ENCODE measurements around the gene STARD13.

STARD13 gene

DNA sequence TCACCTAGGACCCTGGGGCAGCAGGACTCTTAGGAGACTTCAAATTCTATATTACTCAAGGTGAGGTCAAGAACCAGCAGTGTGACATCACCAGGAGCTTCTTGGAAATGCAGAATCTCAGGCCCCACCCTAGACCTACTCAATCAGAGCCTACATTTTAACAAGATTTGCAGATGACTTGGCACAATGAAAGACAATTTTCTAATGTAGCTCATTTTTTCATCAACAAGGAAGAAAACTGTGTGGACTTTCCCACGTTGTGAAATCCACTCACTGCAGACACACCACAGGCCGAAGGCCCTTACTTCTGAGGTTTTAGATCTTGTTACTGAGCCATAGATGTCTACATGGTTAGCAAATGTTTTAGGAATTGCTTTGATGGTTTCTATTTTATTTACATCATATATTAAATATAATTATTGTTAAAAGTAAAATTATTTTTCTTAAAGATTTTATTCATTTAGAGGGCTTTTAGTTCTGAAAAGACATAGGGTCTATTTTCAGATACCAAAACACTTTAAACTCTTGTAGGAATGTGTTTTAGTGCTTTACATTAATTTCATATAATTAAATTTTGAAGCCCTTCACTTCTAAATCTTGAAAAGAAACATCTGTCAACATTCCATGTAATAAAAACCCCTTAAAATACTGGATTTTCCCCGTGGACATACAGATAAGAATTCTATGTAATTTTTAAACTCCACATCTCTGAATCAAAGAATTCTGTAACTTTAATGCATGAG lies 18.5 kb upstream of the STARD13 start:
- DNase-seq = no peak

DNA sequence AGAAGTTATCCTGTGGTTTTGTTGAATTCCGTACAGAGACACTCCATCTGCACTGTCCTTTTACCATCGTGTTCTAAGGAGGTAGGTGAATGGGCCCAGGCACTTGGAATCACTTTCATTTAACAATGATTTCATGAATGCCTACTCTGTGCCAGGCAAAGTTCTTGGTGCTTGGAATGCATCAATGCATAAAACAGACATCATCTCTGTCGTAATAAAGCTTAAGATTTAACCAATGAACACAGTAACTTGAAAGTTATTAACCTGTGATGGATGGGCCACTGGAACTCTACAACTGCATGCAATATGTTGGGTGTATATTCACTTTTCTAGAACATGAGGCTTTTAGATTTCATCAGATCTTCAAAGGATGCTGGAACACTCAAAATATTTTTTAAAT lies 14.1 kb upstream of the STARD13 start:
- no peak for DNase-seq

DNA sequence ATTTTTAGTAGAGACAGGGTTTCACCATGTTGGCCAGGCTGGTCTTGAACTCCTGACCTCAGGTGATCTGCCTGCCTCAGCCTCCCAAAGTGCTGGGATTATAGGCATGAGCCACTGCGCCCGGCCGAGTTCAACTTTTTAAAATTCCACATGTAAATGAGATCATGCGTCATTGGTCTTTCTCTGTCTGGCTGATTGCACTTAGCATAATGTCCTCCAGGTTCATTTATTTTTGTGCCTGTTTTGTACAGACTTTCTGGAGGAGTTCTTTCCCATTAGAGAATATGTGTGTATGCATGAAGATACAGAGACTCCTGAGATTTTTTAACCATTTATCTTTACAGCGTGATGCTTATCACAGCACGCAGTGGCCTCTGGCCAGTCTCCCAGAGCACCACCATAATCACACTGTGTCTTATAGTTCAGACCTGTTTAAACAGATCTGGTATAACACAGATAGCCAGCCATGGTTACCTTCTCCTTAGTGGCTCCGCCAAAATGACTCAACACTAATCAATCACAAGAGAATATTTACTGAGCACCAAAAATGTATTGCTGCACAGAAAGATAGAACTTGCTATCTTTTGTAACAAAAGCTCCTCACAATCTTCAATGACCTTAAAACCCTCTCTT lies 11.4 kb upstream of the STARD13 start:
- no peak for DNase-seq

DNA sequence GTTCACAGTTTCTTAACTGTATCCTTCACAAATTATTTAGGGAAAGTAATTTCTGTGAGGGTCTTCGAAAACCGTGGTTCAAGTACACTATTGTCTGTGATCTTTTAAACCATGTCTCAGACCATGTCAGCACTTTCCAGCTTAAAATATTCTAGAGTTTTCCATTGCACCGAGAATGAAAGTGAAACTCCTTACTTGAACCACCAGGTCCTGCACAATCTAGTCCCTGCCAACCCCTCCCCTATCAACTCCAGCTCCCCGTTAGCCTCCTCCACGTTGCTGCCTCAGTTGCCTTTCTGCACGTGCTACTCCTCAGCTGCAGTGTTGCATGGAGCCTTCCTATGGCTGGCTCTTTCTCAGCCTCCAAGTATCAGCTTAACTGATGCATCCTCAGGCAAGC lies 7.2 kb upstream of the STARD13 start:
- no peak for DNase-seq

DNA sequence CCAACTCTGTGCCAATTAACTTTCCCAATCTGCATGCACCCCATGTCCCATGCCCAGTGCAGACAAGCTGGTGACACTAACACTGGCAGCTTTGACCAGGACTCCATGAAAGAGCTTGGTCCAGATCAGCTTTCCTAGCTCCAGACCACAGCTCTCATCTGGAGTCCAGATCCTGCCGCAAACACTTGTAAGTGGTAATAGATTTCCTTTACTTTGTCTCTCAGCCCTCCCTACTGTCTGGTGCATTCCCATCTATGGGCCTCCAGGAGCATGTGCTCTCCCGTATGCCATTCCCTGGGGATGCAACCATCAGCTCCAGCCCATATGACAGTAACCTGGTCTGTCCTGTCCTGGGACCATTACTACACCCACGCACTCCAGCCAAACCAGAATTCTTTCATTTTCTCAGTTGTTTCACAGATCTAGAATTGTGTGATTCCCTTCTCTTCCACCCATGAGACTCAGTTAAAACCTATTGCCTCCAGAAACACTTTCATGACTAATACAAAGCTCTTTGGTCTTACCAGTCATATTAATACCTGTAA lies 4.9 kb upstream of the STARD13 start:
- DNase-seq = no peak

DNA sequence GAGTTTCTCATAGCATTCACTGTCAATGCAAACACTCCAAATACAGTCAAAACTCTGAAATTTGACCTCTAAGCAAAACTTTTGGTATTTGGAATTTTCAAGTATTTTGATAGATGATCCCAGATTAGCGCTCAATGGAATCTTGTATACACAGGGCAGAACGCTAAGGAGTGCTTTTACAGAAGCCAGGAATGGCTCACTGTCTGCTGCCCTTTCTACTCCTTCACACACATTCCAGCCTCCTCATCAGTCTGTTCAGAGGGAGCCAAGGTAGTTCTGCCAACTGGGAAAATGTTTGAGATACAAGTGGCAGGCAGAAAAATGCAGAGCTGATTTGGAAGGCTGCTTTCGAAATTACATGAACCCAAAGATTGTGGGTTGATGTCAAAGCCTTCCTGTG lies 4.4 kb upstream of the STARD13 start:
- no peak for DNase-seq

DNA sequence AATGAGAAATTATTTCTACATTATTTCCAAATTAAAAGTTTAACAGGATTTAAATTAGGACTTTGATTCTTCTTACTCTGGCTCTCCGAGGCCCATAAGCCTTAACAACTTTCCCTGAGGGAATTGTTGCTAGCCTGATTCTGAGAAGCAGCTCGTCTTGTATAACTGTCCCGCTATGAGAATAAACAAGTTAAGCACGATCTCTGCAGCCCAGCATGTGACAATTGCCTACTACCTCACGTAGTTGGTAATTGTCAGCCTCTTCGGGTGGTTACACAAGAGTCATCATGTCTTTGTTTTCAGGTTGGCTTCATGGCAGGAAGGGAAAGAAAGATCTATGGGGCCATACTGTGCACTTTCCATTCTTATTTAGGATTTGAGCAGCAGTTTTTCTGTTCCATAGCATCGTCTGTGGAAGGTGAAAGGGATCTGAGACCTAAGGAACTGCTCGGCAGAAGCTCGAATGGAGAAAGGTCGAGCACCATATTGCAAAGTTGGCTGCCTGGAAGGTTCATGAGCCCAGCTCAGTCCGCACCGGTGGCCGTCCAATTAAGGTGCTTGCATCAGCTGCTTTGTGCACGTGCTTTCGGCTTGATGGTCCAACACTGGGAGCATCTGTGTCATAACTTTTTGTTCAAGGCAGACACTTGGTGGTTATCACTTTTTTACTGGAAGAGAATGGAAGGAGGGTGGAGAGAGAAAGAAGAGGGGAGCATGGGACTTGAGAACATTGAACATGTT lies 1.8 kb upstream of the STARD13 start:
- DNase-seq = no peak

DNA sequence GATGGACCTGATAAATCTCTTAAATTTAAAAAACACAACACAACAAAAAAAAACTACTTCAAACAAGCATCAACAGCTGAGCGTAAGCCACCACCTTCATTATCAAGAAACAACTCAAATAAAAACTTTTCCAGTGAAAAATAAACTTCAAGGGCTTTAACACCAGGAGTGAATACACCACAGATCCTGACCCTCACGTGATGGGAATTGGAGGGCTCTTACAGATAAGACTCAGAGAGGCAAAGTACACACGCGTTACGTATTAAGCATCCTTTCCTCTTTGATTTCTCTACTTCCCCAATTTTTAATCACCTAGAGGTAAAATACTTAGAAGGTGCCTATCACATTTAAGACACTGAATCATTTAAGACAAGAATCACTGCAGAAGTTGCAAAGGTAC lies 573 bp upstream of the STARD13 start:
- DNase-seq = no peak

DNA sequence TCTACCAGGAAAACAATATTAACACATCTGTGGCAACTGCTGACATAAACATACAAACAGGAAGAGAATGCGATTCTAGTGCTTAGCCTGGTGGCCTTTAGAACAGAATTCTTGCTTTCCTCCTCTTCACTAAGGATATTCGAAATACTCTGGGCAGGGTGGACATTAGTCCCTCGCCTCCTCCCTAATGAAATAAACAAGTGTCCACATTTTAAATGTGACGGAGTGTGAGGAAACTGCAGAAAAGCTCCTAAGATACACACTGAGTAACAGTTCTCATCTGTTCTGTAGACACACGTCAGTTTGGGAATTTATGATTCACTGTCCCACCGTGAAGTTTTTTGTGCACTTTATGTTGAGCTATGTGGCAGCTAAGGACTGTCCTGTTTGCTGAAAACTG lies 639 bp downstream of the STARD13 start:
- no peak for DNase-seq

DNA sequence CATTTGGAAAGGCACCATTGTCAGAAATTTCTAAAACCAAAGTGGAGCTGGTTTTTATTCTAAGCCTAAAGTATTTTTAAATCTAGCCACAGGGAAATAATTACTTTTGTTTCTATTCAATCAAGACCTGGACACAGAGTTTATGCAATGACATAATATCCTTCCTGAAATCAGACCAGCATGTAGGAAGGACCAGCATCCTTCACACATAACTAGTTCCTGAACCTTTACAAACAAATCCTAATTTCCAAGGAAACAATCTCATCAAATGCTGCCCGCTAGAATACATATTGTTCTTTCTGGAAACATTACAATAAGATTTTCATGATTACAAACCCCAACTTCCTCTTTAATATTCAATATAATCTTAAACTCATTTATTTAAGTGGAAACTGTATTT lies 1.5 kb downstream of the STARD13 start:
- DNase-seq = no peak

DNA sequence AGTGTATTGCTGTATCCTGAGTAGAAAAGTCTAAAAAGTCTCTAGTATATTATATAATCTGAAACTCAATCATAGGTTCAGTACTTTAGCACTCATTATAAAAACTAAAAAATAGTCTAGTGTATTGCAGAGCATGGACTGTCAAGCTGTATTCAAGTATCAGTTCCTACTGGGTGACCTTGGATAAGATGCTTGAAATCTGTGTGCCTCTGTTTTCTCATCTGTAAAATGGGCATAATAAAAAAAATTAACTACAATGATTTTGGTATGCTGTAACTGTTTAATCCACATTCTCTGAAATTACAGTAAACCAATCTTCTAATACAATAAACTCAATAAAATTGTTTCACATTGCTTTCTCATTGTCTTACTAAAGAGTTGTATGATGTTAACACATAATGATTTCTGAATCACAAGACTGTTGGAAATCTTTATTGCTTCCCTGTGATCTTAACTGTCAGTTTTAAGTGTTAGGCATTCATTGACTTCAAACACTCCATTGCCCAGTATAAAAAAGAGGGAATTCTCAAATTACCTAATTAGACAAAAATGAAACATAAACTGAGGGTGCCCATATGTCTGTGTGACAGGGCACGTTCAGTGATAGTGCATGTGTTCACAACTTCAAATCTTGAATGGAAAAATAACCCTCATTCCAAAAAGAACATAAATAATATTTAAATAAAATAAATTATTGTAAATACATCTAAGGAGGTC lies 2.2 kb downstream of the STARD13 start:
- no peak for DNase-seq

DNA sequence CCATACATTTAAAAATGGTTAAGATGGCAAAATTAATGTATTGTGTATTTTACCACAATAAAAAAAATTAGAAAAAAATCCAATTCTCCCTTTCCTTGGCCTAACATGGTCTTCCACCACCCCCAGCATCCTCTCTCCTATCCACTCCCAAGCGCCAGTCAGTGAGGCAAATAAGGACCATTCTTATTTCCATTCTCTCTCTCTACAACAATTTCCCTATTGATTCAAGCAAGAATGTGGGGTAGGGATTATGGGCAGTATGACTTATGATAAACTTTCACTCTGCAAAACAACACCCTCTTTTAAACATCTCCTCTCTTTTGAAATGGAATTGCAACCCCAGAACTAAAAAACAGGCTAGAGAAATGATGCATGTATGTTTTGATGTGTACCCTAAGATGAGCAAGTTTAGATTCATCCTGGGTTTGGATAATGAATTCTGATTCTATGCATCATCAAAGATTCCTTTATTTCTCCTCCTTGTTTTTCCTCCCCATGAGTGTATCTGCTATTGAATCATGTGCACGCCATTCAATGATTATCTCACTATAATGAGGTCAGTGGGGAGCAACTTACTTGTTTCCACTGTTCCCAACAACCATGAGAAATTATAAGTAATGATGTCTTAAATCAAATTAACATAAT lies 3.5 kb downstream of the STARD13 start:
- DNase-seq = no peak

DNA sequence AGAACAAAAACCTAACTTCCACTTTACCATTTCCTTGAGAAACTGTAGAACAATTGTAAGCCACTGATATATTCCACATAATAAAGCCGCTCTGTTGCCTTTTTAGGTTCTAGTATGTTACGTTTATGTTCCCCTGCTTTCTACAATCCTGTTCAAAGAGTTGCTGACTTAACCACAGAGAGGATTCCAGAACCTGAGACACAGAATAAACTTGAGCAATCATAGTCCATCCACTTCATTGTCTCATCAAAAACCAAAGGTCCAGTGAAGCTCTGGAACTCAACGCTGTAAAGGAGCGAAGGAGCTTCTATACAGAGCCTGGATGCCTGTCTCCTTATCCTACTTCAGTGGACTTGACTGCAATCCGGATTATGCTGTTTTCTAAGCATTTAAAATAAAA lies 4.6 kb downstream of the STARD13 start:
- DNase-seq = no peak

DNA sequence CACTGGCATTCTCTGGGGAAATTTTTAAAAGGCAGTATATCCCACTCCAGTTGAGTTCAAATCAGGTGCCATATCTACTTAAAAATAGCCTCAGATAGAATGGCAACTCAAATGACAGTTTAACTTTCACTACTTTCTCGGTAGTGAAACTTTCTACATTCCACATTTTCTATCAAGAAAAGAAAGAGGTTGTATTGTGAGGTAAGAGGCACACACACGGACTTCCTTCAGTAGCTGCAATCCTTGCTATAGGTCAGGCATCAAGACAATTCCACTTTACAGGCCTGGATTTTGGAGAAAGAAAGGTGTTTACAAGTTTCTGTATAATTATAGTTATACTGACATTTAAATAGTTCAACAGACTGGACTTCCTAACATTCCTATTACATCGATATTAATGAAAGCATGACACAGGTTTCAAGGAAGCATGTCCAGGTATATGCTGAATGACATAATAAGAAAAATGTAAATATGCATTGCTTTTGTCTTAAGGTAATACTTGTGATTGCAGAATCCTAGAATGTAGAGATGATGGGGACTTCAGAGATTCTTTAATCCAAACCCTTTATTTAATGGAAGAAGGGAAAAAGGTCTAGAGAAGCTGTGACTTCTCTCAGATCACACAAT lies 5.2 kb downstream of the STARD13 start:
- no peak for DNase-seq

DNA sequence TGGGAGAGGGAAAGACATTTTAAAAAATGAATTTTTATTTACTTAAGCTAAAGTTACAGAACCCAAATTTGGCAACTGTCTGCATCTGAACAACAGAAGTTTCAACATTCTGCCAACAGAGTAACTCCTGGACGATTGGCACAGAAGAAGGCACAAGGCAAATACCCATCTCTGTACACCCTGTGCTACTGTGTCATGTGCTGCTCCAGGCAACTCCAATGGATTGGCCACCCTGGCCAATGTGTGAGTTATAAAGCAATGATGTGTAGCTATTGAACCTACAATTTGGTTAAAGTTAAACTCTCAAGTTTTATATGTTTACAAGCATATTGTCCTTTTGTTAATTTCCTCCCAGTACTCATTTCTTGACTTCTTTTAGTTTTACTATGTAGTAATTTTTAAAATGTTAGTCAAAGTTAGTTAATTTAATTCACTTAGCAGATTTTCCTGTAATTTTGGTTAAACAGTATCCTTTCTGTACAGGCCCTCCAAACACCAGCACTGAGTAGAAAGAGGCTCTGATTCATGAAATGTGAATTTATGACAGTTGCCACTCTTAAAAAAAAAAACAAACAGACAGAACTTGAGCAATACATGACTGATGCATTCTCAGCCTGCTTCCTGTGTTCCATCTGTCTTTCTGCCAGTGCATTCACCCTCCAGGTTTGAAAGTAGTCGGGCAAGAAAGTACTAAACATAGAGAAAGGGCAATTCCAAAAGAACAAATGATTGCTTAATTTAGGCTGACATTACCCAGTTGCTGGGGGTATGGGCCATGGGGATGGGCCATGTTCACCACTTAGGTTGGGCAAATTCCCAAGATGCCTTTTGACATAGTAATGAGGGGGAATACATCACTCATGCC lies 5.9 kb downstream of the STARD13 start:
- no peak for DNase-seq

DNA sequence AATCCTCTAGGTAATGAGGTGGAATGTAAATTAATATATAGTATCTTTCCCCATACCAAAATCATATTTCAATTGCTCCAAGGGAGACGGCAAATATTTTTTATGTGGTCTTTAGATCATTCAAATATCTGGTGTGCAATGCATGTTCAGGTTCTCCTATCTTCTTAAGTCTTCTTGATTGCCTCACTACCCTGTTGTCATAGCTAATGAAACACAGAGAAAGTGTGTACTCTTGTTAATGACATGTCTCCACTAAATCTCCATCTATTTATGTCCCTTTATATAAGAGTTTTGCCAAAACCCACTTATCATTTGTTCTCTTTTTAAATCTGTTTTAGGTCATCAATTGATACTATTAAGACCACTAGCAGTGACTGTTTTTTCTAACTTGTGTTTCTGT lies 6.6 kb downstream of the STARD13 start:
- no peak for DNase-seq

DNA sequence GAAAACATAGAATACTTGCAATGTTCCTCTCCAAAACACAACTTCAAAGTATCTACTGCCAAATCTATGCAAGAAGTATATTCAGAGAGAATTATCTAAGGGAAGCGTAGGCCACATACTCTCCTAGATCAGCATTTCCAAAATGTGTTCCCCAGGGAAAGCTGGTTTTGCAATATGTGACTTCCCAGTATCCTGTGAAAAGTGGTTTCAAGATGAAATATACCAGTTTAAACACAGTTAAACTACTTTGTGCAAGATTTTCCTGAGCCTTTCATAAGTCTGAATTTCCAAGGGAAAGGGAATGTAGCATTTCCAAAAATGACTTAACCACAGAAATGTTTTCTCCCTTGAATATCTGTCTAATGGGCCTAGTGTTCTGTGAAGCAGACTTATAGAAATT lies 7.6 kb downstream of the STARD13 start:
- DNase-seq = no peak

DNA sequence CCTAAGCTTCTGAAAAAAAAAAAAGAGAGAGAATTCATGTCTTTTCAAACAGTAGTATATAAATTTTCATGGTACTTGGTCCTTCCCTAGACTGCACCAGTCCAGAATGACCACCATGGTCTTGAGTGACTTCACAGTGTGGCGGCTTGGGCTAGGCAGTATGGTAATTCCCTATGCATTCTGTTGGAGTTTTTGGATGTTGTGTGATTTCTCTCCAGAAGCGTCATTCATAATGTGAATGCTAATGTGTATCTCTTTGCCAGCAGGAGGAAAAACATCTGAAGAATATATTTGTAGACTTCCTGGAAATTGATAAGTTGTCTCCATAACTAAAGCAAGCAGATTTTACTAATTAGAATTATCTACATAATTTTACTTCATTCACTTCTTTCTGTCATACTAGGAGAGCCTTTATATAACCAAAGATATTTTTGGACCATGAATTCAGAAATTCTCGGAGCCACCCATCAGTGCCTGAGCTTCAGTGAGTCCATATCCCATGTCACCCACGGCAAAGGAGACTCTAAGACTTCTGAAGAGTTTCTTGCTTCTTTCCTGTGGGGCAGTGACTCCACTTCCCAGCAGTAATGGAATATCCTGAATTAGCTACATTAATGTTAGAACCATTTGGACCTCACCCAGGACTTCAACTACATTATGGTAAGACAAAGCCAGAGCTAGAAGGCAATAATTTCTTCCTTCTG lies 8.4 kb downstream of the STARD13 start:
- no peak for DNase-seq

DNA sequence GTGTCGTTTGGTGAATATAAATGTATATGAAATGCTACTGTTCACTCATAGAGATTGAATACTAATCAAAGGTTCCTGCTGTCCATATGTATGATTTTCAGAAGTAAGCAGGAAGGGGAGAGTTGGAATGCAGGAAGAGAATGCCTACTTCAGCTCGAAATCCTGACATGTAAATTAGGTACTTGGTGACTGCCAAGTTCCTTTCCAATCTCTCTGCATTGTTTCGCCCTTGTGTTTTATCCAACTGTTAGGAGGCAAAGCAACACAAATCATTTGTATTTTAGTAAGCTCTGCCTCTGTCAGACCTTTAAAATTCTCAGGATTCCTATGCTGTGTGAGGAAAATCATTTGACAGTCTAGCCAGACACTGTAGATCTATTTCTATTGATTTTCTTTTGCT lies 9.0 kb downstream of the STARD13 start:
- no peak for DNase-seq

DNA sequence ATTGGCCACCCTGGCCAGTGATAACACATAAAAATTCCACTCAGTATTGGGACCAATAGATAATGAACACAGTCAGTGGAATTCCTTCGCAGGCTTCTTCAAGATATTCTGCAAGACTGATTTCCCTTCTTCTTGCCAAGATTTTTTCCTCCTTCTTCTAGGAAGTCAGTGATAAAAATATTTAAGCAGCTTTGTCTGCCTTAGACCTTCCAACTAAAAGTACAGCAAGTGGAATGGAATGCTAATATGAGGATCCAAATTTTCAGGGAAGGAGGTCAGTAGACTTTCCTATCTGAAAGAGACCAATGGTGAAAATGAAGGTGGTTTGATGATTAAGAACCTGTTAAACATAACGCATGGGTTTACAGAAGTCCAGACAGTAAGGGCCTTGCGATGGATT lies 9.6 kb downstream of the STARD13 start:
- no peak for DNase-seq

DNA sequence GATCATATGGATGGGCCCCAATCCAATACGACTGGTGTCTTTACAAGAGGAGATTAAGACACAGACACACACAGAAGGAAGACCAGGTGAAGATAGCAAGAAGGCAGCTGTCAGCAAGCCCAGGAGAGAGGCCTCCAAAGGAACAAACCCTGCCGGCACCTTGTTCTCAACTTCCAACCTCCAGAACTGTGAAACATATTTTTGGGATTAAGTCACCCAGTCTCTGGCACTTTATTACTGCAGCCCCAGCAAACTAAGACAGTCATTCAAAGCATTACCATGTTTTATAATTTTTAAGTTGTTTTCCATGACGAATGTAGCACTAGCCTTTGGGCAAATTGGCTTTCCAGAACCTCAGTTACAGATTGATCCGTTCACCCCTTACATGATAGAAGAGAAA lies 11.3 kb downstream of the STARD13 start:
- DNase-seq = no peak
